ENCODE data around the gene SEC14L2.
A peak's percentile ranks its signal among the peaks of the same experiment; 100 is the strongest.
"Not testable (repeated sequence)": the region's sequence is repeated elsewhere in the genome, so short reads cannot be mapped to it uniquely, and the experiment has no call there.

Gene SEC14L2

GRCh38 chr22:30375312-30375849 lies 21.4 kb upstream of the SEC14L2 start:
- DNase-seq (ENCODE audit: low read depth in 2 of 2): no peak

- no peak for DNase-seq (ENCODE audit: low read depth in 2 of 2)
Measured at GRCh38 chr22:30380011-30380410, 16.8 kb upstream of the SEC14L2 start.

GRCh38 chr22:30381264-30381663 lies 15.6 kb upstream of the SEC14L2 start:
- no peak for DNase-seq (ENCODE audit: low read depth in 2 of 2)

GRCh38 chr22:30382340-30382739 lies 14.5 kb upstream of the SEC14L2 start:
- no peak for DNase-seq (ENCODE audit: low read depth in 2 of 2)

- DNase-seq (ENCODE audit: low read depth in 2 of 2): no peak
Measured at GRCh38 chr22:30383061-30383460, 13.8 kb upstream of the SEC14L2 start.

GRCh38 chr22:30385942-30386341 lies 10.9 kb upstream of the SEC14L2 start:
- no peak for DNase-seq (ENCODE audit: low read depth in 2 of 2)

- DNase-seq (ENCODE audit: low read depth in 2 of 2): no peak
Measured at GRCh38 chr22:30386608-30386959, 10.2 kb upstream of the SEC14L2 start.

GRCh38 chr22:30386960-30387827 lies 9.6 kb upstream of the SEC14L2 start, which contains the start of gene RNF215:
RNF215 (minus strand) TSS chr22:30387411; CDS start chr22:30387313, 98 bp downstream.
- DNase-seq (ENCODE audit: low read depth in 2 of 2): peak; percentile 44 to 60

- DNase-seq (ENCODE audit: low read depth in 2 of 2): peak; percentile 48 to 56
Measured at GRCh38 chr22:30390974-30391691, 5.7 kb upstream of the SEC14L2 start.

GRCh38 chr22:30392661-30393321 lies 4.0 kb upstream of the SEC14L2 start:
- no peak for DNase-seq (ENCODE audit: low read depth in 2 of 2)

GRCh38 chr22:30393322-30393680 lies 3.5 kb upstream of the SEC14L2 start:
- no peak for DNase-seq (ENCODE audit: low read depth in 2 of 2)

GRCh38 chr22:30393885-30394284 lies 2.9 kb upstream of the SEC14L2 start:
- no peak for DNase-seq (ENCODE audit: low read depth in 2 of 2)

GRCh38 chr22:30397656-30398635 lies 1.1 kb downstream of the SEC14L2 start:
- no peak for DNase-seq (ENCODE audit: low read depth in 2 of 2)

GRCh38 chr22:30398685-30399680 lies 2.2 kb downstream of the SEC14L2 start:
- DNase-seq (ENCODE audit: low read depth in 2 of 2): no peak

GRCh38 chr22:30399718-30400117 lies 2.9 kb downstream of the SEC14L2 start:
- DNase-seq (ENCODE audit: low read depth in 2 of 2): no peak

- DNase-seq (ENCODE audit: low read depth in 2 of 2): no peak
Measured at GRCh38 chr22:30400159-30400558, 3.3 kb downstream of the SEC14L2 start.

GRCh38 chr22:30401024-30401423 lies 4.2 kb downstream of the SEC14L2 start:
- not testable (repeated sequence) for DNase-seq (ENCODE audit: low read depth in 2 of 2)

GRCh38 chr22:30402028-30402765 lies 5.4 kb downstream of the SEC14L2 start:
- DNase-seq (ENCODE audit: low read depth in 2 of 2): no peak

GRCh38 chr22:30402766-30403104 lies 5.9 kb downstream of the SEC14L2 start:
- not testable (repeated sequence) for DNase-seq (ENCODE audit: low read depth in 2 of 2)

Measured in stimulated activated CD8-positive, alpha-beta memory T cell treated with anti-CD3 and anti-CD28 coated beads, Interleukin-15, amount 100 ng/mL, for 4 hours (primary cell).